Hematopoietic multipotent progenitor cell treated with erythropoietin and hydrocortisone succinate and interleukin-3 and kit ligand, for 17 days (in vitro differentiated cells): ENCODE measurements around the gene CDCA8.
"Not testable (repeated sequence)": the region's sequence is repeated elsewhere in the genome, so short reads cannot be mapped to it uniquely, and the experiment has no call there.

Experiments used
- DNase-seq: peaks from one replicate; pipeline ENCODE4 v3.0.0-alpha.2; 2015; ENCODE audit warnings: low spot score

Gene CDCA8

GRCh38 chr1:37673920-37674319 is 18.4 kb upstream of the CDCA8 start:
- no peak for DNase-seq

- DNase-seq, result no peak
Measured at GRCh38 chr1:37676281-37677142, 15.8 kb upstream of the CDCA8 start.

- no peak for DNase-seq
Measured at GRCh38 chr1:37677143-37677439, 15.2 kb upstream of the CDCA8 start.

GRCh38 chr1:37677808-37678207 is 14.5 kb upstream of the CDCA8 start:
- DNase-seq, result no peak

GRCh38 chr1:37680933-37681332 is 11.4 kb upstream of the CDCA8 start:
- DNase-seq, result no peak

GRCh38 chr1:37682334-37682987 is 9.9 kb upstream of the CDCA8 start:
- DNase-seq, result peak; percentile 83

- DNase-seq, result not testable (repeated sequence)
Measured at GRCh38 chr1:37684182-37684581, 8.1 kb upstream of the CDCA8 start.

- no peak for DNase-seq
Measured at GRCh38 chr1:37685722-37686121, 6.6 kb upstream of the CDCA8 start.

- peak; percentile 36 for DNase-seq
Measured at GRCh38 chr1:37687764-37688163, 4.6 kb upstream of the CDCA8 start.

- peak; percentile 67 for DNase-seq
Measured at GRCh38 chr1:37688926-37689325, 3.4 kb upstream of the CDCA8 start.

- DNase-seq, result peak; percentile 70
Measured at GRCh38 chr1:37691497-37692077, 729 bp upstream of the CDCA8 start.

GRCh38 chr1:37692834-37693175 is 489 bp downstream of the CDCA8 start:
- DNase-seq, result no peak

- no peak for DNase-seq
Measured at GRCh38 chr1:37697090-37697489, 4.8 kb downstream of the CDCA8 start.

GRCh38 chr1:37697737-37698136 is 5.4 kb downstream of the CDCA8 start:
- no peak for DNase-seq

- DNase-seq, result no peak
Measured at GRCh38 chr1:37699147-37699546, 6.8 kb downstream of the CDCA8 start.

- no peak for DNase-seq
Measured at GRCh38 chr1:37701051-37701450, 8.7 kb downstream of the CDCA8 start.

GRCh38 chr1:37703061-37703460 is 10.7 kb downstream of the CDCA8 start:
- DNase-seq, result no peak

GRCh38 chr1:37704966-37705365 is 12.7 kb downstream of the CDCA8 start:
- no peak for DNase-seq

GRCh38 chr1:37705399-37705798 is 13.1 kb downstream of the CDCA8 start:
- DNase-seq, result no peak

GRCh38 chr1:37708471-37708870 is 16.2 kb downstream of the CDCA8 start:
- DNase-seq, result no peak

- no peak for DNase-seq
Measured at GRCh38 chr1:37714226-37714625, 21.9 kb downstream of the CDCA8 start.

GRCh38 chr1:37714689-37715088 is 22.4 kb downstream of the CDCA8 start:
- DNase-seq, result no peak

GRCh38 chr1:37716321-37716720 is 24.0 kb downstream of the CDCA8 start:
- no peak for DNase-seq

GRCh38 chr1:37717631-37718030 is 25.3 kb downstream of the CDCA8 start:
- no peak for DNase-seq
